BJ (cell line): ENCODE data around the gene SLC25A24. TPM values are rescaled to one million over a fixed set of nuclear protein-coding genes. Genes with fewer than 3 reads are reported as not detected.
"Not testable (repeated sequence)": the region's sequence is repeated elsewhere in the genome, so short reads cannot be mapped to it uniquely, and the experiment has no call there.

Experiments used
- CTCF ChIA-PET: fragments of 350-600 bp; formaldehyde crosslinking; extraction: SDS; loops from one replicate; lab custom pipeline; 2021; ENCODE audit warnings: antibody characterized with exemption, inconsistent platforms; lab: Yijun Ruan, JAX
- POLR2A ChIA-PET: fragments of 300-600 bp; sonication (Branson Sonifier 250); formaldehyde crosslinking; extraction: SDS; loops from one replicate; lab custom pipeline; 2021; ENCODE audit warnings: antibody characterized with exemption; lab: Charles Lee
- DNase-seq: peaks from one replicate; pipeline ENCODE4 v3.0.0-alpha.2; 2011; ENCODE audit warnings: low read depth
- H3K27me3 ChIP-seq: 2 replicates; pipeline ENCODE4 v1.6.0; 2011; ENCODE audit warnings: low read length; ENCODE audit not compliant: control insufficient read depth, insufficient read depth
- H3K36me3 ChIP-seq: 2 replicates; pipeline ENCODE4 v1.5.1; 2011; ENCODE audit warnings: low read length; ENCODE audit not compliant: control insufficient read depth, insufficient read depth
- H3K4me3 ChIP-seq: 2 replicates; pipeline ENCODE4 v1.5.1; 2011; ENCODE audit warnings: low read depth, mild to moderate bottlenecking, control low read depth, low read length
- polyA plus RNA-seq: library from polyadenylated mRNA; depleted of rRNA; stranded (reverse); fragments of >200 nt; gene quantifications from 2 replicates; pipeline ENCODE4 v1.2.3, GENCODE V29; 2011
- TF ChIP-seq, protein P1 (sequence below): IDR thresholded peaks from 2 replicates; pipeline ENCODE4 v1.5.1; 2011; ENCODE audit warnings: low read depth, mild to moderate bottlenecking, control low read depth, inconsistent platforms, low read length, moderate library complexity; ENCODE audit not compliant: insufficient read depth

Gene SLC25A24
- polyA plus RNA-seq, 1 experiment = 20.2 TPM

DNA sequence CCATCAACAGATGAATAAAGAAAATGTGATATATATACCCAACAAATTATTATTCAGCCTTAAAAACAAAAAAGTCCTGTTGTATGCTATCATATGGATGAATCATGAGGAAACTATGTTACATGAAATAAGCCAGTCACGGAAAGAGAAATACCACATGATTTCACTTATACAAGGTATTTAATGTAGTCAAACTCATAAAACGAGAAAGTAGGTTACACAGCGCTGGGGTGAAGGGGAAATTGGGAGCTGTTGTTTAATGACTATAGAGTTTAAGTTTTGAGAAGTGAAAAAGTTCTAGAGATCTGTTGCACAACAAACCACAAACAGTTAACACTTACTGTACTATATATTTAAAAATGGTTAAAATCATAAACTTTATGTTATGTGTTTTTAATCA is 58.5 kb downstream of the SLC25A24 start:
- Histone ChIP-seq H3K36me3 (peaks cover 5% of the 10 kb centered on the region; the same call in 1 of the 2 replicates), H3K4me3 (no peak overlapping the region), H3K27me3 (no peaks in the 10 kb centered on the region)
- TF ChIP-seq, protein P1, sequence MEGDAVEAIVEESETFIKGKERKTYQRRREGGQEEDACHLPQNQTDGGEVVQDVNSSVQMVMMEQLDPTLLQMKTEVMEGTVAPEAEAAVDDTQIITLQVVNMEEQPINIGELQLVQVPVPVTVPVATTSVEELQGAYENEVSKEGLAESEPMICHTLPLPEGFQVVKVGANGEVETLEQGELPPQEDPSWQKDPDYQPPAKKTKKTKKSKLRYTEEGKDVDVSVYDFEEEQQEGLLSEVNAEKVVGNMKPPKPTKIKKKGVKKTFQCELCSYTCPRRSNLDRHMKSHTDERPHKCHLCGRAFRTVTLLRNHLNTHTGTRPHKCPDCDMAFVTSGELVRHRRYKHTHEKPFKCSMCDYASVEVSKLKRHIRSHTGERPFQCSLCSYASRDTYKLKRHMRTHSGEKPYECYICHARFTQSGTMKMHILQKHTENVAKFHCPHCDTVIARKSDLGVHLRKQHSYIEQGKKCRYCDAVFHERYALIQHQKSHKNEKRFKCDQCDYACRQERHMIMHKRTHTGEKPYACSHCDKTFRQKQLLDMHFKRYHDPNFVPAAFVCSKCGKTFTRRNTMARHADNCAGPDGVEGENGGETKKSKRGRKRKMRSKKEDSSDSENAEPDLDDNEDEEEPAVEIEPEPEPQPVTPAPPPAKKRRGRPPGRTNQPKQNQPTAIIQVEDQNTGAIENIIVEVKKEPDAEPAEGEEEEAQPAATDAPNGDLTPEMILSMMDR = no peak
- ChIA-PET POLR2A (no interaction called here), CTCF (no interaction called here)
- no peak for DNase-seq

GRCh38 chr1:108140936-108141335 is 59.2 kb downstream of the SLC25A24 start:
- TF ChIP-seq, protein P1 = no peak
- peaks cover 5% of the 10 kb centered on the region; the same call in 1 of the 2 replicates for H3K36me3 ChIP-seq
- H3K27me3 ChIP-seq = no peaks in the 10 kb centered on the region
- DNase-seq = no peak
- POLR2A ChIA-PET = no interaction called here
- no peak overlapping the region for H3K4me3 ChIP-seq
- CTCF ChIA-PET = no interaction called here

DNA sequence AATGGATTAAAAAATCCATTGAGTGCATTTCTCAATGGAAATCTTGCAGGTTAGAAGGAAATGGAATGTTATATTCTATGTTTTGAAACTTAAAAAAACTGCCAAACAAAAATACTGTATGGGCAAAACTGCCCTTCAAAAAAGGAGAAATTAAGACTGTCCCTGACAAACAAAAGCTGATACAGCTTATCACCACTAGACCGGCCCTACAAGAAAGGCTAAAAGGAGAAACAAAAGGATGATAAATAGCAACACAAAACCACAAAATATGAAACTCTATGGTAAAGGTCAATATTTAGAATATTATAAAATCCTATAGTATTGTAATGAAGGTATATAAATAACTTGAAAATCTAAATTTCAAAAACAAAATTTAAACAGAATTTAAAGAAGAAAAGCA is 60.0 kb downstream of the SLC25A24 start:
- CTCF ChIA-PET = no interaction called here
- no peak overlapping the region for H3K4me3 ChIP-seq
- POLR2A ChIA-PET = no interaction called here
- TF ChIP-seq, protein P1 = no peak
- DNase-seq = no peak
- no peaks in the 10 kb centered on the region for H3K27me3 ChIP-seq
- H3K36me3 ChIP-seq = peaks cover 5% of the 10 kb centered on the region; the same call in 1 of the 2 replicates

GRCh38 chr1:108139555-108139954 is 60.6 kb downstream of the SLC25A24 start:
- H3K36me3 ChIP-seq, POLR2A ChIA-PET, DNase-seq, CTCF ChIA-PET, H3K27me3 ChIP-seq, H3K4me3 ChIP-seq: not testable (repeated sequence)

DNA sequence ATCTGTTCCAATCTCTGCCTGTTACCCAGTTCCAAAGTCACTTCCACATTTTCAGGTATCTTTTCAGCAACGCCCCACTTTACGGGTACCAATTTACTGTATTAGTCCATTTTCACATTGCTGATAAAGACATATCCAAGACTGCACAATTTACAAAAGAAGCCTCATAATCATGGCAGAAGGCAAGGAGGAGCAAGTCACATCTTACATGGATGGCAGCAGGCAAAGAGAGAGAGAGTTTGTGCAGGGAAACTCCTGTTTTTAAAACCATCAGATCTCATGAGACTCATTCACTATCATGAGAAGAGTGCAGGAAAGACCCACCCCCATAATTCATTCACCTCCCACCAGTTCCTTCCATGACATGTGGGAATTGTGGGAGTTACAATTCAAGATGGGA is 67.0 kb downstream of the SLC25A24 start:
- POLR2A ChIA-PET = not testable (repeated sequence)
- CTCF ChIA-PET = interaction anchor here (1.0 to 1.1 kb wide), 2 partner anchors 8 to 14 kb away, joined by 3 read pairs; no protein-coding TSS in a partner anchor

DNA sequence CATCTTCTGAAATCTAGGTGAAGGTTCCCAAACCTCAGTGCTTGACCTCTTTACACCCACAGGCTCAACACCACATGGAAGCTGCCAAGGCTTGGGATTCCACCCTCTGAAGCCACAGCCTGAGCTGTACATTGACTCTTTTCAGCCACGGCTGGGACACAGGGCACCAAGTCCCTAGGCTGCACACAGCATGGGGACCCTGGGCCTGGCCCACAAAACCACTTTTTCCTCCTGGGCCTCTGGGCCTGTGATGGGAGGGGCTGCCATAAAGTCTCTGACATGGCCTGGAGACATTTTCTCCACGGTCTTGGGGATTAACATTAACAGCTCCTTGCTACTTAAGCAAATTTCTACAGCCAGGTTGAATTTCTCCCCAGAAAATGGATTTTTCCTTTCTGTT is 67.8 kb downstream of the SLC25A24 start:
- CTCF ChIA-PET = interaction anchor here (0.9 to 1.1 kb wide), 2 partner anchors 15 to 350 kb away, joined by 3 to 4 read pairs; no protein-coding TSS in a partner anchor
- DNase-seq, POLR2A ChIA-PET, H3K27me3 ChIP-seq, H3K4me3 ChIP-seq, H3K36me3 ChIP-seq: not testable (repeated sequence)

More for the DNA sequence above, 67.0 kb downstream of the SLC25A24 start:
- H3K4me3 ChIP-seq, H3K27me3 ChIP-seq, DNase-seq, H3K36me3 ChIP-seq: not testable (repeated sequence)

DNA sequence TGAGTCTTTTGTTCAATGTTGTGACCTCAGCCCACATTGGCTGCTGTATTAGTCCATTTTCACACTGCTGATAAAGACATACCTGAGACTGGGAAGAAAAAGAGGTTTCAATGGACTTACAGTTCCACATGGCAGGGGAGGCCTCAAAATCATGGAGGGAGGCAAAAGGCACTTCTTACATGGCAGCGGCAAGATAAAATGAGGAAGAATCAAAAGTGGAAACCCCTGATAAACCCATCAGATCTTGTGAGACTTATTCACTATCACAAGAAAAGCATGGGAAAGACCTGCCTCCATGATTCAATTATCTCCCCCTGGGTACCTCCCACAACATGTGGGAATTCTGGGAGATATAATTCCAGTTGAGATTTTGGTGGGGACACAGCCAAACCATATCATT is 68.9 kb downstream of the SLC25A24 start:
- CTCF ChIA-PET = interaction anchor here (0.9 kb wide), 1 partner anchor 349 kb away, joined by 4 read pairs; no protein-coding TSS in a partner anchor
- POLR2A ChIA-PET = not testable (repeated sequence)

More for the DNA sequence above, 68.9 kb downstream of the SLC25A24 start:
- DNase-seq, H3K4me3 ChIP-seq, H3K27me3 ChIP-seq, H3K36me3 ChIP-seq: not testable (repeated sequence)
